Activated CD4-positive, alpha-beta memory T cell treated with anti-CD3 and anti-CD28 coated beads for 36 hours (primary cell): ENCODE results near the gene ZNF615. TPM values are rescaled to one million over a fixed set of nuclear protein-coding genes. Genes with fewer than 3 reads are reported as not detected.
"Not testable (repeated sequence)": the region's sequence is repeated elsewhere in the genome, so short reads cannot be mapped to it uniquely, and the experiment has no call there.

ENCODE experiments used
- CTCF ChIA-PET: fragments of 350-600 bp; sonication (Branson Sonifier 250); formaldehyde crosslinking; loops from one replicate; lab custom pipeline; 2021; ENCODE audit warnings: antibody characterized with exemption, inconsistent platforms; lab: Charles Lee
- POLR2A ChIA-PET: fragments of 350-600 bp; sonication (Branson Sonifier 250); formaldehyde crosslinking; loops from one replicate; lab custom pipeline; 2021; ENCODE audit warnings: antibody characterized with exemption; lab: Charles Lee
- DNase-seq: peaks from one replicate; pipeline ENCODE4 v3.0.0-alpha.2; 2020
- H3K27ac Mint-ChIP-seq: one replicate; pipeline ENCODE4 v1.8.0; 2021; ENCODE audit warnings: mixed read lengths
- H3K27me3 Mint-ChIP-seq: one replicate; pipeline ENCODE4 v1.8.0; 2021; ENCODE audit warnings: mixed read lengths
- H3K36me3 Mint-ChIP-seq: one replicate; pipeline ENCODE4 v1.8.0; 2021; ENCODE audit warnings: mixed read lengths
- H3K4me1 Mint-ChIP-seq: one replicate; pipeline ENCODE4 v1.8.0; 2021; ENCODE audit warnings: low read depth, mixed read lengths
- H3K4me3 Mint-ChIP-seq: one replicate; pipeline ENCODE4 v1.8.0; 2021; ENCODE audit warnings: mild to moderate bottlenecking, mixed read lengths
- H3K9me3 Mint-ChIP-seq: one replicate; pipeline ENCODE4 v1.8.0; 2021; ENCODE audit warnings: mixed read lengths
- intact Hi-C: fragments of 100-400 bp; cut with micrococcal nuclease; formaldehyde crosslinking; loops from one replicate; pipeline ENCODE4 v1.15.1; 2023
- total RNA-seq, 2 experiments: library from RNA; stranded (reverse); gene quantifications; one replicate each; pipeline ENCODE4 v1.2.3, GENCODE V29; 2021

ZNF615 gene
- total RNA-seq, 2 experiments from 2014 or later, result 7.5 to 7.8 TPM

- Mint-ChIP-seq H3K36me3 (peaks cover 92% of the 10 kb centered on the region), H3K4me1 (no peaks in the 10 kb centered on the region), H3K27me3 (no peaks in the 10 kb centered on the region), H3K9me3 (peaks cover 89% of the 10 kb centered on the region), H3K27ac (no peak overlapping the region), H3K4me3 (no peak overlapping the region)
- intact Hi-C loops, result no loop called here
- CTCF ChIA-PET, result no interaction called here
- DNase-seq, result no peak
- POLR2A ChIA-PET, result no interaction called here
Observed at GRCh38 chr19:51976852-51977251, 31.2 kb downstream of the ZNF615 start.

- Mint-ChIP-seq H3K9me3 (peaks cover 89% of the 10 kb centered on the region), H3K36me3 (peaks cover 93% of the 10 kb centered on the region)
- H3K4me3 Mint-ChIP-seq, H3K27ac Mint-ChIP-seq, H3K27me3 Mint-ChIP-seq, CTCF ChIA-PET, DNase-seq, H3K4me1 Mint-ChIP-seq, POLR2A ChIA-PET, intact Hi-C loops: not testable (repeated sequence)
Observed at GRCh38 chr19:51975787-51976186, 32.2 kb downstream of the ZNF615 start.

GRCh38 chr19:51971624-51972023, 36.4 kb downstream of the ZNF615 start:
- POLR2A ChIA-PET, result no interaction called here
- no peak overlapping the region for H3K4me3 Mint-ChIP-seq
- peaks cover 86% of the 10 kb centered on the region for H3K36me3 Mint-ChIP-seq
- no peaks in the 10 kb centered on the region for H3K4me1 Mint-ChIP-seq
- no peak overlapping the region for H3K27ac Mint-ChIP-seq
- CTCF ChIA-PET, result no interaction called here
- intact Hi-C loops, result no loop called here
- H3K9me3 Mint-ChIP-seq, result peaks cover 80% of the 10 kb centered on the region
- peak; percentile 17 for DNase-seq
- H3K27me3 Mint-ChIP-seq, result no peaks in the 10 kb centered on the region

GRCh38 chr19:51970718-51971117, 37.3 kb downstream of the ZNF615 start:
- H3K9me3 Mint-ChIP-seq, result peaks cover 77% of the 10 kb centered on the region
- no peak overlapping the region for H3K4me3 Mint-ChIP-seq
- H3K27ac Mint-ChIP-seq, result no peak overlapping the region
- peaks cover 88% of the 10 kb centered on the region for H3K36me3 Mint-ChIP-seq
- intact Hi-C loops, result no loop called here
- no peak for DNase-seq
- no peaks in the 10 kb centered on the region for H3K27me3 Mint-ChIP-seq
- CTCF ChIA-PET, result no interaction called here
- POLR2A ChIA-PET, result no interaction called here
- H3K4me1 Mint-ChIP-seq, result no peaks in the 10 kb centered on the region

- no peak overlapping the region for H3K4me3 Mint-ChIP-seq
- ChIA-PET CTCF (no interaction called here), POLR2A (no interaction called here)
- no peak for DNase-seq
- H3K9me3 Mint-ChIP-seq, result peaks cover 83% of the 10 kb centered on the region
- H3K4me1 Mint-ChIP-seq, result no peaks in the 10 kb centered on the region
- intact Hi-C loops, result no loop called here
- no peaks in the 10 kb centered on the region for H3K27me3 Mint-ChIP-seq
- no peak overlapping the region for H3K27ac Mint-ChIP-seq
- peaks cover 78% of the 10 kb centered on the region for H3K36me3 Mint-ChIP-seq
Observed at GRCh38 chr19:51965583-51965982, 42.4 kb downstream of the ZNF615 start.

- H3K4me3 Mint-ChIP-seq, H3K4me1 Mint-ChIP-seq, intact Hi-C loops, H3K27ac Mint-ChIP-seq, H3K27me3 Mint-ChIP-seq, POLR2A ChIA-PET, DNase-seq, CTCF ChIA-PET: not testable (repeated sequence)
- Mint-ChIP-seq H3K9me3 (peaks cover 89% of the 10 kb centered on the region), H3K36me3 (peaks cover 55% of the 10 kb centered on the region)
Observed at GRCh38 chr19:51960621-51961233, 47.3 kb downstream of the ZNF615 start.

GRCh38 chr19:51959791-51960190, 48.2 kb downstream of the ZNF615 start:
- H3K9me3 Mint-ChIP-seq, result peaks cover 84% of the 10 kb centered on the region
- no peaks in the 10 kb centered on the region for H3K27me3 Mint-ChIP-seq
- DNase-seq, result no peak
- ChIA-PET CTCF (no interaction called here), POLR2A (no interaction called here)
- H3K36me3 Mint-ChIP-seq, result peaks cover 49% of the 10 kb centered on the region
- H3K4me1 Mint-ChIP-seq, result no peaks in the 10 kb centered on the region
- no peak overlapping the region for H3K4me3 Mint-ChIP-seq
- intact Hi-C loops, result no loop called here
- no peak overlapping the region for H3K27ac Mint-ChIP-seq

- H3K27me3 Mint-ChIP-seq, DNase-seq, H3K27ac Mint-ChIP-seq, CTCF ChIA-PET, H3K4me3 Mint-ChIP-seq, H3K4me1 Mint-ChIP-seq, POLR2A ChIA-PET, intact Hi-C loops: not testable (repeated sequence)
- Mint-ChIP-seq H3K36me3 (peaks cover 43% of the 10 kb centered on the region), H3K9me3 (peaks cover 78% of the 10 kb centered on the region)
Observed at GRCh38 chr19:51957846-51958245, 50.2 kb downstream of the ZNF615 start.

GRCh38 chr19:51948975-51949374, 59.0 kb downstream of the ZNF615 start:
- Mint-ChIP-seq H3K36me3 (peaks cover 72% of the 10 kb centered on the region), H3K4me3 (no peak overlapping the region), H3K27ac (no peak overlapping the region), H3K9me3 (peaks cover 86% of the 10 kb centered on the region), H3K4me1 (no peaks in the 10 kb centered on the region), H3K27me3 (no peaks in the 10 kb centered on the region)
- intact Hi-C loops, result no loop called here
- DNase-seq, result no peak
- ChIA-PET CTCF (no interaction called here), POLR2A (no interaction called here)

GRCh38 chr19:51946602-51947001, 61.4 kb downstream of the ZNF615 start:
- no peak overlapping the region for H3K27ac Mint-ChIP-seq
- H3K4me1 Mint-ChIP-seq, result no peaks in the 10 kb centered on the region
- ChIA-PET CTCF (no interaction called here), POLR2A (no interaction called here)
- H3K9me3 Mint-ChIP-seq, result peaks cover 97% of the 10 kb centered on the region
- peaks cover 85% of the 10 kb centered on the region for H3K36me3 Mint-ChIP-seq
- DNase-seq, result no peak
- intact Hi-C loops, result no loop called here
- no peaks in the 10 kb centered on the region for H3K27me3 Mint-ChIP-seq
- H3K4me3 Mint-ChIP-seq, result no peak overlapping the region

GRCh38 chr19:51944798-51945552, 63.0 kb downstream of the ZNF615 start:
- intact Hi-C loops, result no loop called here
- no peaks in the 10 kb centered on the region for H3K27me3 Mint-ChIP-seq
- ChIA-PET POLR2A (no interaction called here), CTCF (no interaction called here)
- DNase-seq, result no peak
- H3K4me1 Mint-ChIP-seq, result no peaks in the 10 kb centered on the region
- no peak overlapping the region for H3K27ac Mint-ChIP-seq
- H3K4me3 Mint-ChIP-seq, result no peak overlapping the region
- H3K36me3 Mint-ChIP-seq, result peaks cover 89% of the 10 kb centered on the region
- peaks cover 96% of the 10 kb centered on the region for H3K9me3 Mint-ChIP-seq
